SK-N-DZ (cell line): ENCODE data around the gene BET1L. TPM values are rescaled to one million over a fixed set of nuclear protein-coding genes. Genes with fewer than 3 reads are reported as not detected.
A peak's percentile ranks its signal among the peaks of the same experiment; 100 is the strongest.
"Not testable (repeated sequence)": the region's sequence is repeated elsewhere in the genome, so short reads cannot be mapped to it uniquely, and the experiment has no call there.

Source experiments
- DNase-seq: peaks from one replicate; pipeline ENCODE4 v3.0.0-alpha.2; 2015; ENCODE audit warnings: low spot score
- polyA plus RNA-seq, 2 experiments: library from polyadenylated mRNA; depleted of rRNA; stranded (reverse); fragments of >200 nt; gene quantifications; 2 replicates each; pipeline ENCODE4 v1.2.3, GENCODE V29; 2014

BET1L gene
- polyA plus RNA-seq (2014; cell fraction: cytosol; rRNA removed), result 14.3 and 14.4 TPM in 2 replicates
- 12.2 and 15.2 TPM in 2 replicates for polyA plus RNA-seq (2014; cell fraction: nucleus; rRNA removed)

- peak; percentile 94 for DNase-seq
These were observed at the start of gene BET1L, which contains the start of gene RIC8A for GRCh38 chr11:207208-207862. Gene BET1L, minus strand, starts transcription at chr11:207399. Its CDS starts 78 bp downstream, at chr11:207321. Gene RIC8A, plus strand, starts transcription at chr11:207708. Its CDS starts 1,147 bp downstream, at chr11:208855.

GRCh38 chr11:255816-256215 lies 48.6 kb upstream of the BET1L start:
- DNase-seq, result no peak

- no peak for DNase-seq
These were observed 48.0 kb upstream of the BET1L start for GRCh38 chr11:255176-255575.

- no peak for DNase-seq
These were observed 46.7 kb upstream of the BET1L start for GRCh38 chr11:253886-254270.

GRCh38 chr11:253160-253885 lies 46.1 kb upstream of the BET1L start:
- no peak for DNase-seq

- no peak for DNase-seq
These were observed 45.5 kb upstream of the BET1L start for GRCh38 chr11:252666-253065.

GRCh38 chr11:251550-251949 lies 44.4 kb upstream of the BET1L start:
- DNase-seq, result no peak

- DNase-seq, result no peak
These were observed 43.6 kb upstream of the BET1L start for GRCh38 chr11:250740-251299.

- no peak for DNase-seq
These were observed 43.1 kb upstream of the BET1L start for GRCh38 chr11:250274-250673.

GRCh38 chr11:249062-249461 lies 41.9 kb upstream of the BET1L start:
- no peak for DNase-seq

- no peak for DNase-seq
These were observed 37.2 kb upstream of the BET1L start for GRCh38 chr11:244376-244775.

GRCh38 chr11:241634-242033 lies 34.4 kb upstream of the BET1L start:
- no peak for DNase-seq

- DNase-seq, result no peak
These were observed 33.1 kb upstream of the BET1L start for GRCh38 chr11:240315-240714.

GRCh38 chr11:238346-238745 lies 31.1 kb upstream of the BET1L start:
- DNase-seq, result not testable (repeated sequence)

GRCh38 chr11:236774-237767 lies 29.9 kb upstream of the BET1L start, which contains the start of gene PSMD13:
Gene PSMD13, plus strand, starts transcription at chr11:236976. Its CDS starts 74 bp downstream, at chr11:237050.
- peak; percentile 79 for DNase-seq

- peak; percentile 81 for DNase-seq
These were observed 29.0 kb upstream of the BET1L start, which contains the start of gene SIRT3 for GRCh38 chr11:235997-236773. Gene SIRT3, minus strand, starts transcription at chr11:236342. Its CDS starts 14 bp downstream, at chr11:236328.

- no peak for DNase-seq
These were observed 28.4 kb upstream of the BET1L start for GRCh38 chr11:235609-235996.

GRCh38 chr11:235180-235579 lies 28.0 kb upstream of the BET1L start:
- DNase-seq, result no peak

- no peak for DNase-seq
These were observed 25.8 kb upstream of the BET1L start for GRCh38 chr11:232783-233565.

GRCh38 chr11:230431-230830 lies 23.2 kb upstream of the BET1L start:
- no peak for DNase-seq
